ENCODE measurements around the gene INTS1. TPM values are rescaled to one million over a fixed set of nuclear protein-coding genes. Genes with fewer than 3 reads are reported as not detected.
A peak's percentile ranks its signal among the peaks of the same experiment; 100 is the strongest.

The INTS1 gene
- total and polyA plus RNA-seq, 10 of the 15 experiments (the other 5 are each of a cell fraction or from before 2014, with no cell fraction given): 0.52 to 89.0 (median 15.1) TPM

GRCh38 chr7:1423264-1423811, 80.9 kb downstream of the INTS1 start (continued):
- TF ChIP-seq ZNF592 (IDR thresholded peaks at IDR 0.05) (no peak), GABPA (IDR thresholded peaks at IDR 0.05; ENCODE audit: low read depth) (no peak), MTA2 (IDR thresholded peaks at IDR 0.05; ENCODE audit: low read depth) (no peak), EZH2 (IDR thresholded peaks at IDR 0.05; ENCODE audit: borderline replicate concordance, control insufficient read depth, low read depth, low read length) (no peak)

GRCh38 chr7:1422512-1423263, 81.5 kb downstream of the INTS1 start:
- H3K4me1 ChIP-seq (ENCODE audit: control insufficient read depth, insufficient read depth, low read length): peaks cover 5% of the 10 kb centered on the region
- ChIA-PET SMC1A (ENCODE audit: uncharacterized antibody, unreplicated experiment) (interaction anchor here (0.7 kb wide), 2 partner anchors 10 to 11 kb away, joined by 3 read pairs; no protein-coding TSS in a partner anchor), RAD21 (ENCODE audit: unreplicated experiment) (no interaction called here), POLR2A (no interaction called here), CTCF (interaction anchor here (0.9 to 1.6 kb wide), 2 partner anchors 9 to 10 kb away, joined by 3 to 5 read pairs; no protein-coding TSS in a partner anchor)
- ATAC-seq (peak; percentile 32; the same call in 2 of the 3 replicates), DNase-seq (ENCODE audit: low read depth, low spot score) (no peak), FAIRE-seq (no peak)
- H3K9me3 ChIP-seq (replicated peaks; ENCODE audit: control insufficient read depth, insufficient read depth, low read length): no peaks in the 10 kb centered on the region
- no peak overlapping the region for H3K4me3 ChIP-seq
- intact Hi-C loops (cut with micrococcal nuclease; ENCODE audit: unreplicated experiment): no loop called here
- H4K20me1 ChIP-seq (ENCODE audit: control insufficient read depth, insufficient read depth): no peaks in the 10 kb centered on the region
- H3K9ac ChIP-seq (ENCODE audit: control insufficient read depth, insufficient read depth, low read length): no peak overlapping the region
- WGBS (ENCODE audit: insufficient coverage, insufficient replicate concordance, low lambda C conversion rate, missing lambda C conversion rate): 28% methylated on average over 18 of the region's 24 CpGs
- peaks cover 0 to 2% of the 10 kb centered on the region in 2 experiments; a peak in 2 of 4 replicates for H3K27me3 ChIP-seq (replicated peaks in 1 of 2; ENCODE audit: control insufficient read depth in 2 of 2, insufficient read depth in 2 of 2, low read length in 1 of 2)
- in situ Hi-C loops (cut with MboI): no loop called here
- no peak overlapping the region for H3K4me2 ChIP-seq (ENCODE audit: control insufficient read depth, insufficient read depth)
- no peaks in the 10 kb centered on the region for H3K36me3 ChIP-seq (ENCODE audit: control insufficient read depth in 2 of 2, insufficient read depth in 2 of 2, low read length in 1 of 2)
- no TSS peak for BruUV-seq (replicated peaks)
- H2AFZ ChIP-seq (ENCODE audit: control insufficient read depth, low read depth, low read length): no peak overlapping the region
- H3K27ac ChIP-seq (ENCODE audit: control insufficient read depth, insufficient read depth): no peak overlapping the region
- no peaks in the 10 kb centered on the region for H3K79me2 ChIP-seq (ENCODE audit: control insufficient read depth, insufficient read depth, low read length)
- TF ChIP-seq ATF3 (IDR thresholded peaks at IDR 0.05; ENCODE audit: borderline replicate concordance, extremely low read depth, low read depth, low read length) (0 out of 2 replicates have a peak, but pooled peaks have one; percentile 32), SMC3 (IDR thresholded peaks at IDR 0.05; ENCODE audit: borderline replicate concordance, low read length) (no peak), MYB (IDR thresholded peaks at IDR 0.05; ENCODE audit: borderline replicate concordance, low read depth, low read length) (no peak), CEBPZ (IDR thresholded peaks at IDR 0.05; ENCODE audit: low read depth, low read length) (no peak), MTA3 (IDR thresholded peaks at IDR 0.05; ENCODE audit: borderline replicate concordance, low read length) (no peak), FOXM1 (IDR thresholded peaks at IDR 0.05; ENCODE audit: low read depth, low read length) (no peak), EP300 (IDR thresholded peaks at IDR 0.05; ENCODE audit: borderline replicate concordance in 1 of 2, control insufficient read depth in 1 of 2, low read depth in 2 of 2, low read length in 2 of 2) (no peak), ZNF384 (IDR thresholded peaks at IDR 0.05; ENCODE audit: borderline replicate concordance, low read depth, low read length) (no peak)

Measured in GM12878 (cell line).